ENCODE data around the gene GEMIN2. TPM values are rescaled to one million over a fixed set of nuclear protein-coding genes. Genes with fewer than 3 reads are reported as not detected.
A peak's percentile ranks its signal among the peaks of the same experiment; 100 is the strongest.
"Not testable (repeated sequence)": the region's sequence is repeated elsewhere in the genome, so short reads cannot be mapped to it uniquely, and the experiment has no call there.

Gene GEMIN2
- total RNA-seq, 6 experiments from 2014 or later: 6.6 to 9.6 (median 9.0) TPM

- Mint-ChIP-seq H3K4me1 (ENCODE audit: low read depth) (peaks cover 27% of the 10 kb centered on the region), H3K9me3 (no peaks in the 10 kb centered on the region), H3K36me3 (ENCODE audit: low read depth) (peaks cover 37% of the 10 kb centered on the region), H3K4me3 (no peak overlapping the region), H3K27me3 (ENCODE audit: insufficient read depth) (no peaks in the 10 kb centered on the region), H3K27ac (no peak overlapping the region)
- TF ChIP-seq CTCF (IDR thresholded peaks at IDR 0.05): no peak
- DNase-seq: no peak
Observed at GRCh38 chr14:39094515-39094914, 19.6 kb upstream of the GEMIN2 start.

- Mint-ChIP-seq H3K4me3 (no peak overlapping the region), H3K27ac (peak overlapping the region; percentile 6; the same call in 1 of the 2 replicates)
Observed at GRCh38 chr14:39097159-39097558, 17.0 kb upstream of the GEMIN2 start.

GRCh38 chr14:39099215-39099614, 14.9 kb upstream of the GEMIN2 start:
- not testable (repeated sequence) for H3K27ac Mint-ChIP-seq; H3K27me3 Mint-ChIP-seq (ENCODE audit: insufficient read depth); H3K9me3 Mint-ChIP-seq; DNase-seq
- Mint-ChIP-seq H3K4me3 (0 out of 2 replicates have a peak overlapping the region, but pooled peaks have one; percentile 48), H3K36me3 (ENCODE audit: low read depth) (peaks cover 27% of the 10 kb centered on the region), H3K4me1 (ENCODE audit: low read depth) (peaks cover 55% of the 10 kb centered on the region)

More at GRCh38 chr14:39097159-39097558, 17.0 kb upstream of the GEMIN2 start:
- Mint-ChIP-seq H3K27me3 (ENCODE audit: insufficient read depth) (no peaks in the 10 kb centered on the region), H3K36me3 (ENCODE audit: low read depth) (peaks cover 23% of the 10 kb centered on the region), H3K9me3 (no peaks in the 10 kb centered on the region), H3K4me1 (ENCODE audit: low read depth) (peaks cover 47% of the 10 kb centered on the region)
- no peak for TF ChIP-seq CTCF (IDR thresholded peaks at IDR 0.05)
- DNase-seq: no peak

- Mint-ChIP-seq H3K27me3 (ENCODE audit: insufficient read depth) (no peaks in the 10 kb centered on the region), H3K4me1 (ENCODE audit: low read depth) (peaks cover 55% of the 10 kb centered on the region), H3K36me3 (ENCODE audit: low read depth) (peaks cover 22% of the 10 kb centered on the region), H3K27ac (no peak overlapping the region), H3K9me3 (no peaks in the 10 kb centered on the region), H3K4me3 (peak overlapping the region; percentile 48)
- DNase-seq: no peak
- TF ChIP-seq CTCF (IDR thresholded peaks at IDR 0.05): no peak
Observed at GRCh38 chr14:39099748-39100147, 14.4 kb upstream of the GEMIN2 start.

- peaks cover 14% of the 10 kb centered on the region for H3K36me3 Mint-ChIP-seq (ENCODE audit: low read depth)
Observed at GRCh38 chr14:39102265-39102968, 11.7 kb upstream of the GEMIN2 start.

More at GRCh38 chr14:39102265-39102968, 11.7 kb upstream of the GEMIN2 start:
- Mint-ChIP-seq H3K4me1 (ENCODE audit: low read depth) (peaks cover 47% of the 10 kb centered on the region), H3K27ac (peak overlapping the region; percentile 92), H3K27me3 (ENCODE audit: insufficient read depth) (no peaks in the 10 kb centered on the region), H3K4me3 (peak overlapping the region; percentile 95), H3K9me3 (no peaks in the 10 kb centered on the region)
- peak; percentile 18 for DNase-seq
- TF ChIP-seq CTCF (IDR thresholded peaks at IDR 0.05): no peak
